HepG2 (cell line): ENCODE data around the gene ZNF345. TPM values are rescaled to one million over a fixed set of nuclear protein-coding genes. Genes with fewer than 3 reads are reported as not detected.
A peak's percentile ranks its signal among the peaks of the same experiment; 100 is the strongest.

Experiments
- AHR ChIP-seq: IDR thresholded peaks from 2 replicates; pipeline ENCODE4 v1.6.1; 2018; ENCODE audit warnings: missing genetic modification reagents, missing compliant biosample characterization
- ATF7-NPFF ChIP-seq: sonication (generic); formaldehyde crosslinking; IDR thresholded peaks from 2 replicates; pipeline ENCODE4 v1.8.1; 2023; ENCODE audit warnings: mild to moderate bottlenecking, low read depth, missing genetic modification reagents, moderate library complexity
- CHD2 ChIP-seq: IDR thresholded peaks from 2 replicates; pipeline ENCODE4 v1.6.1; 2011; ENCODE audit warnings: low read depth, low read length, improper control_type of control experiment
- MTA1 ChIP-seq: sonication (generic); formaldehyde crosslinking; IDR thresholded peaks from 2 replicates; pipeline ENCODE4 v1.4.0; 2020; ENCODE audit warnings: missing genetic modification reagents, mild to moderate bottlenecking, borderline replicate concordance
- MXD1 ChIP-seq: sonication (generic); formaldehyde crosslinking; IDR thresholded peaks from 2 replicates; pipeline ENCODE4 v1.4.0; 2020; ENCODE audit warnings: mild to moderate bottlenecking, missing genetic modification reagents
- PITX1 ChIP-seq: sonication (generic); formaldehyde crosslinking; IDR thresholded peaks from 2 replicates; pipeline ENCODE4 v1.5.1; 2020; ENCODE audit warnings: mild to moderate bottlenecking, missing genetic modification reagents
- RCOR2 ChIP-seq: IDR thresholded peaks from 2 replicates; pipeline ENCODE4 v1.6.1; 2016; ENCODE audit warnings: missing biosample characterization, missing genetic modification reagents
- SMC3 ChIP-seq: IDR thresholded peaks from 2 replicates; pipeline ENCODE4 v1.6.1; 2011; ENCODE audit warnings: low read length, improper control_type of control experiment
- TAF15 ChIP-seq: fragments of 200-400 bp; formaldehyde crosslinking; IDR thresholded peaks from one replicate; pipeline ENCODE4 v1.6.1; 2018; ENCODE audit warnings: mild to moderate bottlenecking, low read depth, low read length; ENCODE audit not compliant: poor library complexity, severe bottlenecking
- TFE3 ChIP-seq: IDR thresholded peaks from 2 replicates; pipeline ENCODE4 v1.6.1; 2016
- TOPORS ChIP-seq: sonication (generic); formaldehyde crosslinking; IDR thresholded peaks from 2 replicates; pipeline ENCODE4 v1.8.0; 2023; ENCODE audit warnings: mild to moderate bottlenecking, missing genetic modification reagents
- ZBTB10 ChIP-seq: sonication (generic); formaldehyde crosslinking; IDR thresholded peaks from 2 replicates; pipeline ENCODE4 v1.4.0; 2020; ENCODE audit warnings: missing genetic modification reagents, borderline replicate concordance
- ZFP36 ChIP-seq: fragments of 150-350 bp; IDR thresholded peaks from 2 replicates; pipeline ENCODE4 v1.6.1; 2018; ENCODE audit warnings: borderline replicate concordance, low read length, low read depth; ENCODE audit not compliant: partially characterized antibody
- ZNF276 ChIP-seq: sonication (generic); formaldehyde crosslinking; IDR thresholded peaks from 2 replicates; pipeline ENCODE4 v1.4.0; 2020; ENCODE audit warnings: mild to moderate bottlenecking, low read depth, missing genetic modification reagents
- ZNF331 ChIP-seq: sonication (generic); formaldehyde crosslinking; IDR thresholded peaks from 2 replicates; pipeline ENCODE4 v1.4.0; 2020; ENCODE audit warnings: missing genetic modification reagents
- ZNF432 ChIP-seq: sonication (generic); formaldehyde crosslinking; IDR thresholded peaks from 2 replicates; pipeline ENCODE4 v1.5.0; 2020; ENCODE audit warnings: missing genetic modification reagents, mild to moderate bottlenecking, borderline replicate concordance
- ZNF567 ChIP-seq: sonication (generic); formaldehyde crosslinking; IDR thresholded peaks from 2 replicates; pipeline ENCODE4 v1.8.1; 2023; ENCODE audit warnings: mild to moderate bottlenecking, missing genetic modification reagents, borderline replicate concordance
- ZNF572 ChIP-seq: sonication (generic); formaldehyde crosslinking; IDR thresholded peaks from 2 replicates; pipeline ENCODE4 v1.5.1; 2020; ENCODE audit warnings: mild to moderate bottlenecking, missing genetic modification reagents
- ZNF639 ChIP-seq: conservative IDR thresholded peaks from 2 replicates; pipeline ENCODE4 v1.6.1; 2018; ENCODE audit warnings: missing genetic modification reagents
- ZNF737 ChIP-seq: sonication (generic); formaldehyde crosslinking; IDR thresholded peaks from 2 replicates; pipeline ENCODE4 v1.5.0; 2020; ENCODE audit warnings: missing genetic modification reagents, mild to moderate bottlenecking, borderline replicate concordance
- ZNF816 ChIP-seq: sonication (generic); formaldehyde crosslinking; IDR thresholded peaks from 2 replicates; pipeline ENCODE4 v1.8.0; 2022; ENCODE audit warnings: missing genetic modification reagents, mild to moderate bottlenecking, borderline replicate concordance
- polyA plus RNA-seq, 8 experiments: library from polyadenylated mRNA; depleted of rRNA in 3 of 8; stranded (reverse) in 7 of 8; unstranded in 1 of 8; fragments of >200 nt; fragmentation: Illumina TruSeq in 4 of 8; extraction: Trizol in 4 of 8; gene quantifications; 2 replicates each; pipeline versions ENCODE4 v1.2.1 to v1.2.3, GENCODE V29; 2011 to 2016; ENCODE audit warnings: low read depth in 4 of 8, missing spikeins in 1 of 8, mixed read lengths in 1 of 8; ENCODE audit not compliant: insufficient read depth in 1 of 8
- total RNA-seq, 5 experiments: library from RNA; depleted of rRNA; stranded (reverse); fragments of >200 nt; fragmentation: Illumina TruSeq; extraction: Trizol; gene quantifications; 2 replicates each; pipeline ENCODE4 v1.2.3, GENCODE V29; 2016; ENCODE audit warnings: low read depth in 1 of 5

The ZNF345 gene
- total and polyA plus RNA-seq, 2 of the 13 experiments (the other 11 are each of a cell fraction or from before 2014, with no cell fraction given), result 2.6 to 2.9 TPM

- 0 out of 2 replicates have a peak, but pooled peaks have one; percentile 15 for TF ChIP-seq ZNF276 (CRISPR knock-in tag)
- peak; percentile 83 for TF ChIP-seq MXD1
- 0 out of 2 replicates have a peak, but pooled peaks have one; percentile 42 for TF ChIP-seq ZNF572 (CRISPR knock-in tag)
- TF ChIP-seq AHR (CRISPR knock-in tag), result no peak; the same call in 1 of the 2 replicates
- no peak for TF ChIP-seq TAF15
- peak; percentile 59; the same call in 1 of the 2 replicates for TF ChIP-seq ZBTB10
- no peak; the same call in 1 of the 2 replicates for TF ChIP-seq CHD2
- no peak for TF ChIP-seq TFE3 (CRISPR knock-in tag)
- TF ChIP-seq SMC3, result no peak
- peak; percentile 43; the same call in 1 of the 2 replicates for TF ChIP-seq PITX1 (CRISPR knock-in tag)
- no peak for TF ChIP-seq ZNF816 (CRISPR knock-in tag)
- TF ChIP-seq ZNF432 (CRISPR knock-in tag), result no peak
- TF ChIP-seq ZFP36, result no peak
- peak; percentile 70; the same call in 1 of the 2 replicates for TF ChIP-seq TOPORS
- TF ChIP-seq ZNF639 (CRISPR knock-in tag), result no peak
- TF ChIP-seq ZNF567 (CRISPR knock-in tag), result no peak
- TF ChIP-seq RCOR2 (CRISPR knock-in tag), result no peak
- no peak; the same call in 1 of the 2 replicates for TF ChIP-seq ZNF737
- TF ChIP-seq ATF7-NPFF, result no peak
- no peak; the same call in 1 of the 2 replicates for TF ChIP-seq ZNF331 (CRISPR knock-in tag)
- TF ChIP-seq MTA1 (CRISPR knock-in tag), result no peak; the same call in 1 of the 2 replicates
Measured at GRCh38 chr19:36849701-36850558, 746 bp upstream of the ZNF345 start (continued).
